Smooth muscle cell (in vitro differentiated cells): ENCODE data around the gene ARHGEF19. TPM values are rescaled to one million over a fixed set of nuclear protein-coding genes. Genes with fewer than 3 reads are reported as not detected.

Source experiments
- DNase-seq: peaks from one replicate; lab custom pipeline; 2025; ENCODE audit not compliant: unreplicated experiment; lab: John Stamatoyannopoulos, UW
- H2AFZ ChIP-seq: fragments of 200-600 bp; sonication (generic); 2 replicates; pipeline ENCODE4 v1.6.0; 2016; ENCODE audit warnings: antibody characterized with exemption, low read depth, mild to moderate bottlenecking
- H3F3A ChIP-seq: fragments of 200-600 bp; sonication (generic); 2 replicates; pipeline ENCODE4 v1.6.0; 2017; ENCODE audit warnings: antibody characterized with exemption, low read depth
- H3K27ac ChIP-seq: fragments of 200-600 bp; sonication (generic); 2 replicates; pipeline ENCODE4 v1.5.1; 2016; ENCODE audit warnings: low read depth, mild to moderate bottlenecking
- H3K27me3 ChIP-seq: fragments of 200-600 bp; sonication (generic); 2 replicates; pipeline ENCODE4 v1.6.1; 2016; ENCODE audit warnings: low read depth, mild to moderate bottlenecking
- H3K36me3 ChIP-seq: fragments of 200-600 bp; sonication (generic); 2 replicates; pipeline ENCODE4 v1.5.1; 2016; ENCODE audit warnings: low read depth
- H3K4me1 ChIP-seq: fragments of 200-600 bp; sonication (generic); 2 replicates; pipeline ENCODE4 v1.5.1; 2016; ENCODE audit warnings: low read depth
- H3K4me2 ChIP-seq: fragments of 200-600 bp; sonication (generic); 2 replicates; pipeline ENCODE4 v1.6.0; 2016; ENCODE audit warnings: mild to moderate bottlenecking
- H3K4me3 ChIP-seq: fragments of 200-600 bp; sonication (generic); 2 replicates; pipeline ENCODE4 v1.5.1; 2016; ENCODE audit warnings: mild to moderate bottlenecking
- H3K79me2 ChIP-seq: fragments of 200-600 bp; sonication (generic); 2 replicates; pipeline ENCODE4 v1.6.0; 2016; ENCODE audit warnings: low read depth, mild to moderate bottlenecking
- H3K9ac ChIP-seq: fragments of 200-600 bp; sonication (generic); 2 replicates; pipeline ENCODE4 v1.6.0; 2016; ENCODE audit warnings: low read depth
- H3K9me3 ChIP-seq: fragments of 200-600 bp; sonication (generic); replicated peaks from 2 replicates; pipeline ENCODE4 v1.5.1; 2016; ENCODE audit warnings: low read depth
- H4K20me1 ChIP-seq: fragments of 200-600 bp; sonication (generic); 2 replicates; pipeline ENCODE4 v1.6.0; 2016; ENCODE audit warnings: low read depth
- CTCF ChIP-seq: fragments of 200-600 bp; sonication (generic); IDR thresholded peaks from 2 replicates; pipeline ENCODE4 v1.5.1; 2017; ENCODE audit warnings: borderline replicate concordance, mild to moderate bottlenecking, antibody characterized with exemption; ENCODE audit not compliant: insufficient read depth, poor library complexity, severe bottlenecking
- WGBS: methylation state at CpG from one replicate; pipeline ENCODE4 v1.1.7; 2016; ENCODE audit warnings: low lambda C conversion rate; 5-methylcytosine and 5-hydroxymethylcytosine counted together
- polyA plus RNA-seq: library from polyadenylated mRNA; unstranded; fragments of >200 nt; fragmentation: Nextera tagmentation; extraction: Ambion mirVana; gene quantifications from 2 replicates; pipeline ENCODE4 v1.2.1, GENCODE V29; 2016
- total RNA-seq: library from RNA; depleted of rRNA; stranded (reverse); fragments of >200 nt; gene quantifications from 2 replicates; pipeline ENCODE4 v1.2.3, GENCODE V29; 2014

ARHGEF19 gene
- total and polyA plus RNA-seq, 2 experiments from 2014 or later: 32.1 to 45.9 TPM

- no peak for DNase-seq
- no peaks in the 10 kb centered on the region for H3K27me3 ChIP-seq
- no peaks in the 10 kb centered on the region for H3K9me3 ChIP-seq
- peaks cover 6% of the 10 kb centered on the region for H3F3A ChIP-seq
- WGBS: 96% methylated on average over 2 of the region's 2 CpGs
- H3K27ac ChIP-seq: no peak overlapping the region
- no peak overlapping the region for H3K4me2 ChIP-seq
- TF ChIP-seq CTCF: no peak
- no peaks in the 10 kb centered on the region for H3K36me3 ChIP-seq
- H3K9ac ChIP-seq: no peak overlapping the region
- no peaks in the 10 kb centered on the region for H4K20me1 ChIP-seq
- H3K79me2 ChIP-seq: no peaks in the 10 kb centered on the region
- H2AFZ ChIP-seq: no peak overlapping the region
- H3K4me3 ChIP-seq: no peak overlapping the region
- H3K4me1 ChIP-seq: peaks cover 5% of the 10 kb centered on the region
These were observed 22.9 kb upstream of the ARHGEF19 start for GRCh38 chr1:16235347-16235746.

GRCh38 chr1:16233431-16233830, 21.0 kb upstream of the ARHGEF19 start:
- H3K79me2 ChIP-seq: no peaks in the 10 kb centered on the region
- TF ChIP-seq CTCF: no peak
- 98% methylated on average over 8 of the region's 8 CpGs for WGBS

GRCh38 chr1:16232316-16232710, 19.9 kb upstream of the ARHGEF19 start:
- H3K27ac ChIP-seq: no peak overlapping the region
- H3K79me2 ChIP-seq: no peaks in the 10 kb centered on the region
- H3K4me2 ChIP-seq: no peak overlapping the region
- H3K9me3 ChIP-seq: no peaks in the 10 kb centered on the region
- peaks cover 6% of the 10 kb centered on the region for H3F3A ChIP-seq
- TF ChIP-seq CTCF: no peak
- 97% methylated on average over 5 of the region's 5 CpGs for WGBS
- DNase-seq: no peak
- H3K27me3 ChIP-seq: peaks cover 21% of the 10 kb centered on the region
- H3K4me3 ChIP-seq: no peak overlapping the region
- peaks cover 11% of the 10 kb centered on the region for H3K4me1 ChIP-seq
- no peak overlapping the region for H2AFZ ChIP-seq
- no peaks in the 10 kb centered on the region for H4K20me1 ChIP-seq
- no peak overlapping the region for H3K9ac ChIP-seq
- no peaks in the 10 kb centered on the region for H3K36me3 ChIP-seq

More at GRCh38 chr1:16233431-16233830, 21.0 kb upstream of the ARHGEF19 start:
- no peak overlapping the region for H3K4me3 ChIP-seq
- peaks cover 6% of the 10 kb centered on the region for H3F3A ChIP-seq
- no peak for DNase-seq
- no peak overlapping the region for H3K4me2 ChIP-seq
- H4K20me1 ChIP-seq: no peaks in the 10 kb centered on the region
- no peak overlapping the region for H3K27ac ChIP-seq
- no peaks in the 10 kb centered on the region for H3K9me3 ChIP-seq
- no peaks in the 10 kb centered on the region for H3K36me3 ChIP-seq
- H3K9ac ChIP-seq: no peak overlapping the region
- no peak overlapping the region for H2AFZ ChIP-seq
- H3K4me1 ChIP-seq: peaks cover 5% of the 10 kb centered on the region
- peaks cover 10% of the 10 kb centered on the region for H3K27me3 ChIP-seq

GRCh38 chr1:16231331-16232315, 19.2 kb upstream of the ARHGEF19 start:
- H3F3A ChIP-seq: peaks cover 6% of the 10 kb centered on the region
- no peak overlapping the region for H3K4me2 ChIP-seq
- peaks cover 28% of the 10 kb centered on the region for H3K27me3 ChIP-seq
- H4K20me1 ChIP-seq: no peaks in the 10 kb centered on the region
- H2AFZ ChIP-seq: no peak overlapping the region
- TF ChIP-seq CTCF: no peak
- H3K4me1 ChIP-seq: peaks cover 9% of the 10 kb centered on the region
- whole genome bisulfite sequencing: 91% methylated on average over 35 of the region's 35 CpGs
- H3K79me2 ChIP-seq: no peaks in the 10 kb centered on the region
- no peaks in the 10 kb centered on the region for H3K9me3 ChIP-seq
- DNase-seq: no peak
- no peaks in the 10 kb centered on the region for H3K36me3 ChIP-seq
- H3K9ac ChIP-seq: no peak overlapping the region
- H3K27ac ChIP-seq: no peak overlapping the region
- H3K4me3 ChIP-seq: no peak overlapping the region
